Skeletal muscle tissue (tissue), 4 donors: ENCODE results near the gene AGO1. TPM values are rescaled to one million over a fixed set of nuclear protein-coding genes. Genes with fewer than 3 reads are reported as not detected.

ENCODE experiments used
- H3K27ac ChIP-seq: one replicate; pipeline ENCODE4 v1.7.0; 2013; ENCODE audit warnings: mild to moderate bottlenecking, low read depth, low read length, inconsistent platforms
- H3K27me3 ChIP-seq, 3 donors: one replicate each; pipeline ENCODE4 v1.7.0; 2013; ENCODE audit warnings: low read length in 3 of 3; ENCODE audit not compliant: control insufficient read depth in 3 of 3, insufficient read depth in 3 of 3
- H3K36me3 ChIP-seq, 3 donors: one replicate each; pipeline ENCODE4 v1.7.0; 2013; ENCODE audit warnings: low read length in 3 of 3; ENCODE audit not compliant: control insufficient read depth in 3 of 3, insufficient read depth in 3 of 3
- H3K4me1 ChIP-seq, 3 donors: one replicate each; pipeline ENCODE4 v1.7.0; 2013; ENCODE audit warnings: low read length in 3 of 3, mild to moderate bottlenecking in 3 of 3; ENCODE audit not compliant: control insufficient read depth in 3 of 3, insufficient read depth in 3 of 3
- H3K4me3 ChIP-seq, 3 donors: one replicate each; pipeline ENCODE4 v1.7.0; 2013; ENCODE audit warnings: low read length in 3 of 3
- H3K9ac ChIP-seq, 3 donors: one replicate each; pipeline ENCODE4 v1.7.0; 2013; ENCODE audit warnings: low read length in 3 of 3, mild to moderate bottlenecking in 3 of 3, moderate library complexity in 2 of 3, low read depth in 1 of 3
- H3K9me3 ChIP-seq, 3 donors: one replicate each; pipeline ENCODE4 v1.7.0; 2013; ENCODE audit warnings: low read length in 3 of 3; ENCODE audit not compliant: control insufficient read depth in 3 of 3
- total RNA-seq: library from RNA; depleted of rRNA; stranded (reverse); fragments of >200 nt; gene quantifications from one replicate; pipeline ENCODE4 v1.2.3, GENCODE V29; 2014
- donor health status: Osteomylitis.

The AGO1 gene
- total RNA-seq, 1 donor from 2014 or later = 5.7 TPM

DNA sequence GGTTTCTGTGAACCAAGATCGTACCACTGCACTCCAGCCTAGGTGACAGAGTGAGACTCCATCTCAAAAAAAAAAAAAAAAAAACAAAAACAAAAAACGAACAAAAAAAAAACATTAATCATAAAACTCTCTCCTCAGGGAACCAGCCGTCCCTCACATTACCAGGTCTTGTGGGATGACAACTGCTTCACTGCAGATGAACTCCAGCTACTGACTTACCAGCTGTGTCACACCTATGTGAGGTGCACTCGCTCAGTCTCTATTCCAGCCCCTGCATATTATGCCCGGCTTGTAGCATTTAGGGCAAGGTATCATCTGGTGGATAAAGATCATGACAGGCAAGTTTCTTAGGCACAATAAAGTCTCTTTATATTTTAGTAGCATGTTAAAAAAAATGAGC, 32.3 kb upstream of the AGO1 start:
- Histone ChIP-seq H3K9ac (no peak overlapping the region), H3K27me3 (no peaks in the 10 kb centered on the region), H3K4me1 (peaks cover 7 to 25% (median 22%) of the 10 kb centered on the region in 3 donors), H3K27ac (peak overlapping the region; percentile 48), H3K9me3 (no peaks in the 10 kb centered on the region), H3K36me3 (peaks cover 10 to 23% (median 18%) of the 10 kb centered on the region in 3 donors), H3K4me3 (no peak overlapping the region)

DNA sequence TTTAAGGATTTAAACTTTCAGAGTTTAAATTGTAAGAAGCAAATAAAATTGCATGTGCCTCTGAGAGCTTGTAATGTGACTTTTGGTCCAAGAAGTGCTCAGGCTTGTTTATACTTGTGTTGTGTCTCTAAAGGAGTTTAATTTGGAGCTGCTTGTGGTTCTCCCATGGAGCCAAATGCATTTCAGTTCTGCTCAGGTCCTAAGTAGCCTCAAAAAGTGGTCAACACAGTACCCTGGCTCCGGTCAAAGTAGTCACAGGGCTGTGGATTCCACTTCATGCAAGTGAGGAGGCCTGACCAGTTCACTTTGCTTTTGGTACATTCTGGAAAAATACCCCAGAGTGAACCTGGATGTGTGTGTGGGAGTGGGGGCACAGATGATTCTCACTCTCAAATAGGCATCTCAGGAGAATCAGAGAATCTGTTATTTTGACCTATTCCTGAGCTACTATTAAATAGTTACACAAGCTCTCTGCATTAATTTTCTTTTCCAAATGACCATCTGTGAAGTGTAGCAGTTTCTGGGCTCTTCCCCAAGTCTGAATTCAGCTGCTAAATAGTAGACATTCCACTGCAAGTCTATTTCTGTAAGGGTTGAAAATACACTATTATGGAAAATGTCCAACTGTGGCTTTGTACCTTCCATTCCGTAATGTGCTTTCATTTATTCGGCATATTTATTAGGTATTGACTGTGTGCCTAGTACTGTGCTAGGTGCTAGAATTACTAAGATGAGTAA, 31.7 kb upstream of the AGO1 start:
- peak overlapping the region in 1 of 3 donors; percentile 26 for H3K9ac ChIP-seq
- no peaks in the 10 kb centered on the region for H3K27me3 ChIP-seq
- H3K4me1 ChIP-seq = peaks cover 7 to 25% (median 21%) of the 10 kb centered on the region in 3 donors
- peaks cover 11 to 24% (median 15%) of the 10 kb centered on the region in 3 donors for H3K36me3 ChIP-seq
- H3K4me3 ChIP-seq = peak overlapping the region in 1 of 3 donors; percentile 30
- peak overlapping the region; percentile 48 for H3K27ac ChIP-seq
- H3K9me3 ChIP-seq = no peaks in the 10 kb centered on the region

DNA sequence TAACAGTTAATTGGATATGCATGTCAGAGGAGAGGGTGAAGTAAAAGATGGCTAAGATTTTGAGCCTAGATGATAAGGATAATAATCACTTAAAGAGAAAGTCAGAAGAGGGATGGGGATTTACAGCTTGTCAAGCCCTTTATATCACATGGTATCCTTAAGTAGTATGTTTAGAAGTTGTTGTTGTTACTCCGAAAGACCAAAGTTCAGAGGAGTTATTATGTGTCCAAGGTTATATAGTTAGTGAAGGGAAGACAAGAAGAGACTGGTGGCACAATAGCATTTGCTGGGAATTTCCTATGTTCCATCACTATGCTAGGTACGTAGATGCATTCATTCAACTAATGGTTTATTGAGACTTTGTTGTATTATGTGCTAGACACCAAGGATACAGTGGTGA, 30.8 kb upstream of the AGO1 start:
- H3K27ac ChIP-seq = peak overlapping the region; percentile 48
- peaks cover 11 to 24% (median 15%) of the 10 kb centered on the region in 3 donors for H3K36me3 ChIP-seq
- H3K4me3 ChIP-seq = no peak overlapping the region
- H3K9me3 ChIP-seq = no peaks in the 10 kb centered on the region
- no peaks in the 10 kb centered on the region for H3K27me3 ChIP-seq
- peak overlapping the region in 1 of 3 donors; percentile 26 for H3K9ac ChIP-seq
- H3K4me1 ChIP-seq = peaks cover 7 to 25% (median 21%) of the 10 kb centered on the region in 3 donors

DNA sequence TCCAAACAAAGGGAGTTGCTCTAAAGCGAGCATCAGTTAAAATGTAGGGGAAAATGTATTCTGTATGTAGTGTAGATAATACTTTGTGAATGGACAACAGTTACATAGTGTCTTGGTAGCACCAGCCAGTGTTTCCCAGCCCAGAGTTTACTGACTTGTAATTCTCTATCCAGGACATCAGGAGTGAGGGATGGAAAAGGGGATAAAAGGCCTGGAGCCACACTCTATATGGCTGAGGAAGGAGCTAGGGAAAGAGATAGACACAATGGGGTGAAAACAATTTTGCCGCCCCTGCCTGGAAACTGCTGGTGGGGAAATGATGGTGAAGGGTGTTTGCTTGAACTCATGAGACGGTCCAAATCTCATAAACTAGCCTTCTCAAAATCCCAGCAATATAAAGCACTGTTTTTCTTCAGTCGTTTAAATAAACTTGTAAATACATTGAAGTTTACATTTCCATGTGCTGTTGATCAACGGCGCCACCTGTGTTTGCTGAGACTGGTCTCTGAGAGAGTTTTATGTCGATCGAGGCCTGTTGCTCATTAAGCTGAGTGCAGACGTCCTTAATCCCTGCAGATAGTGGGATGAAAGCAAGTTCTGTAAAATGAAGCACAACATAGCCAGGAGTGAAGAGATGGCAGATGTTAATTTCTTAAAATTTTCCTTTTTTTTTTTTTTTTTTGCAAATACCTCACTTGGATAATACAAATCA, 27.9 kb upstream of the AGO1 start:
- no peaks in the 10 kb centered on the region for H3K27me3 ChIP-seq
- H3K9me3 ChIP-seq = no peaks in the 10 kb centered on the region
- H3K36me3 ChIP-seq = peaks cover 11 to 21% (median 12%) of the 10 kb centered on the region in 3 donors
- peaks cover 7 to 20% (median 15%) of the 10 kb centered on the region in 3 donors for H3K4me1 ChIP-seq
- no peak overlapping the region for H3K27ac ChIP-seq
- no peak overlapping the region for H3K9ac ChIP-seq
- no peak overlapping the region for H3K4me3 ChIP-seq

DNA sequence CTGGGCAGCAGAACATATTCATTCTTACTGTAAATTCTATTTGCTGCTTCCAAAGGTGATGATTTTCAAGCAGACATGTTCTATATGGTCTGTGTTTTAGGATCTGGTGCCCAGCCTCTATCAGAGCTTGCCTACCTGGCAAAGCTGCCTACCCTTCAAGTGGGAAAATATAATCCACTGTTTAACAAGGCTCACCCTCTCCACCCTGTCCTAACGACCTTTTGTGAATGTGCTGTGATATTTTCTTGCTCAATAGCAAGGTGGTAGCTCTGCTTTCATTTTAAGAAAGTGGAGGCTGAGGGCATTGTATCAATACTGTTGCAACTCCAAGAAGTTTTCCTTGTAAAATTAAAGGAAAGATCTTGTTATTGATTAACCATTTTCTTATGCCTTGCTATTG, 26.0 kb upstream of the AGO1 start:
- no peak overlapping the region for H3K9ac ChIP-seq

DNA sequence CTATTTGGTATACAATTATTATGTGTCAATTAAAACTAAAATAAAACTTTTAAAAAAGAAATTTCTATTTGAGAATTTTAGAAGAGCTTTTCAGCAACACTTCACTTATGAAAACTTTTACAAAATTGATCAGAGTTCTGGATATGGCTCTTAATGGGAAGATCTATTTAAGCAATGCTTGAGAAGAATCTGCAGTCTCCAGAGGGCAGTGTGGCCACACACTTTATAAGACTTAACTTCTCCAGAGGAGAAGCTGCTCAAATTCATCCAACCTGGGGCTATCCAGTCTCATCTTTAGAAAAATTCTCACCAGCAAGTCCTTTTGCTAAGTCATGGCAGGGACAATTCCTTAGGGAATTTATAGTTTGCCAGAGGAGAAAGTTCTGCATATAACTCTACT, 25.2 kb upstream of the AGO1 start:
- no peak overlapping the region for H3K9ac ChIP-seq
- no peaks in the 10 kb centered on the region for H3K4me1 ChIP-seq
- peaks cover 11 to 18% (median 11%) of the 10 kb centered on the region in 3 donors for H3K36me3 ChIP-seq
- H3K9me3 ChIP-seq = no peaks in the 10 kb centered on the region
- no peak overlapping the region for H3K27ac ChIP-seq
- no peak overlapping the region for H3K4me3 ChIP-seq
- no peaks in the 10 kb centered on the region for H3K27me3 ChIP-seq

More for the DNA sequence above, 26.0 kb upstream of the AGO1 start:
- Histone ChIP-seq H3K27ac (no peak overlapping the region), H3K27me3 (no peaks in the 10 kb centered on the region), H3K4me3 (no peak overlapping the region), H3K9me3 (no peaks in the 10 kb centered on the region), H3K36me3 (peaks cover 11 to 18% (median 11%) of the 10 kb centered on the region in 3 donors), H3K4me1 (peaks cover 0 to 4% (median 4%) of the 10 kb centered on the region in 3 donors)

DNA sequence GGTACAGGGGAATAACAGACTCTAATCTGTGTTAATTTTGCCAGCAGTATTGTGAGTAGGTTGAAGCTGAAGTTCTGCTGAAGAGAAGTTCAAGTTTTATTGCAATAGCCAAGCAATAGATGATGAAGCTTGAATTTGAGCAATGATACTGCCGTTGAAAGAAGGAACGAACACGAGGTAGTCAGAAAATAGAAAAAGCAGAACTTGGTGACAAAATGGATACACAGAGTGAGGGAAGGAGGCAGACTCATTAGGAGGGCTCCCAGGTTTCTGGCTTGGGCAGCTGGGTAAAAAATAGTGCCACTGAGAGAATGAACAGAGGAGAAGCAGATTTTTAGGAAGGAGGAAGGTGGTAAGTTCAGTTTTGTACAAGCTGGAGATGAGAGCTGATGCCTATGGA, 22.3 kb upstream of the AGO1 start:
- Histone ChIP-seq H3K27me3 (no peaks in the 10 kb centered on the region), H3K9me3 (no peaks in the 10 kb centered on the region), H3K4me3 (no peak overlapping the region), H3K36me3 (peaks cover 0 to 5% (median 3%) of the 10 kb centered on the region in 3 donors), H3K27ac (no peak overlapping the region), H3K9ac (no peak overlapping the region), H3K4me1 (no peaks in the 10 kb centered on the region)

DNA sequence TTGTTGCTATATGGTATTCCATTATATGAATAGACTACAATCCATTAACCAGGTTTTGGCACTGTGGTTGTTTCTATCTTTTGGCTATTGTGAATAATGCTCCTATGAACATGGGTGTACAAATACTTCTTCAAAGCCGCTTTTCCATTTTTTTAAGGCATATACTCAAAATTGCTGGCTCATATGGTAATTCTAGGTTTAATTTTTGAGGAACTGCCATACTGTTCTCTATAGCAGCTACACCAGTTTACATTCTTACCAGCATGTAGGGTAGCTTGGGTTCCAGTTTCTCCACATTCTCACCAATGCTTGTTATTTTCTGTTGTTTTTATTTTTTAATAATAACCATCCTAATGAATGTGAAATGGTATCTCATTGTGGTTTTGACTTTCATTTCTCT, 19.9 kb upstream of the AGO1 start:
- Histone ChIP-seq H3K9ac (no peak overlapping the region), H3K27me3 (no peaks in the 10 kb centered on the region), H3K27ac (no peak overlapping the region), H3K4me3 (no peak overlapping the region), H3K4me1 (no peaks in the 10 kb centered on the region), H3K9me3 (no peaks in the 10 kb centered on the region), H3K36me3 (no peaks in the 10 kb centered on the region)

DNA sequence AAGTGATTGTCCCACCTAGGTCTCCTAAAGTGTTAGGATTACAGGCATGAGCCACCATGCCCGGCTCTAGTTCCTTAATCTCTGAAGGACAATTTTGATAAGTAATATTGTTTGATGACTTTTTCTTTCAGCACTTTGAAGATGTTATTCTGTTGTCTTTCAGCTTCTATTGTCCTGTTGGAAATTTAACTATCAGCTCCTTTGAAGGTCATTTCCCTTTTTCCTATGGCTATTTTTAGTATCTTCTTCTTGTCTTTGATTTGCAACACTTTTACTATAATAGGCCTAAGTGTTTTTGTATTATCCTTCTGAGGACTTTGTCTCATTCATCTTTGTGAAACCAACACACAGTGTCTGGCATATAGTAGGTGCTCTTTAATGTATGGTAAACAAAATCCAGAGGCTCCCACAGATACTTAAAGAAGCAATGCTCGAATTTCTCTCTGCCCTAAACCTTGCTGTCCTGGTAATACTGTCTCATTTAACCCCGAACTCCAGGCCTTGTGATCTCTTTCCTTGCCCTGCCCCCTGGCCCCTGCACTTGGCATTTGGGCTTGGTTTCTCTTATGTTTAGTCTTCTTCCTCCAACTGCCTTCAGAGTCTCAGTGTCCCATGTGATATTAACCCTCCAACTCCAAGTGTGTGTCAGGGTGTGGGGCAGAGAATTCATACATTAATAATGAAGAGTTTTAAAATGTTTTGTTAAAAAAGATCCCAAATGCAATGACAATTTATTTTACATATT, 19.0 kb upstream of the AGO1 start:
- no peaks in the 10 kb centered on the region for H3K4me1 ChIP-seq

More for the DNA sequence above, 19.0 kb upstream of the AGO1 start:
- Histone ChIP-seq H3K36me3 (no peaks in the 10 kb centered on the region), H3K4me3 (no peak overlapping the region), H3K9me3 (no peaks in the 10 kb centered on the region), H3K27me3 (no peaks in the 10 kb centered on the region), H3K27ac (no peak overlapping the region), H3K9ac (no peak overlapping the region)
